GM19463 (cell line): Measurements from ENCODE around the gene PLA2G4C.
"Not testable (repeated sequence)": the region's sequence is repeated elsewhere in the genome, so short reads cannot be mapped to it uniquely, and the experiment has no call there.

Experiments
- ATAC-seq: cut with Tn5 transposase; IDR thresholded peaks from one replicate; pipeline ENCODE4 v1.9.1; 2021; ENCODE audit warnings: mild to moderate bottlenecking, moderate library complexity; ENCODE audit not compliant: unreplicated experiment

PLA2G4C gene

DNA sequence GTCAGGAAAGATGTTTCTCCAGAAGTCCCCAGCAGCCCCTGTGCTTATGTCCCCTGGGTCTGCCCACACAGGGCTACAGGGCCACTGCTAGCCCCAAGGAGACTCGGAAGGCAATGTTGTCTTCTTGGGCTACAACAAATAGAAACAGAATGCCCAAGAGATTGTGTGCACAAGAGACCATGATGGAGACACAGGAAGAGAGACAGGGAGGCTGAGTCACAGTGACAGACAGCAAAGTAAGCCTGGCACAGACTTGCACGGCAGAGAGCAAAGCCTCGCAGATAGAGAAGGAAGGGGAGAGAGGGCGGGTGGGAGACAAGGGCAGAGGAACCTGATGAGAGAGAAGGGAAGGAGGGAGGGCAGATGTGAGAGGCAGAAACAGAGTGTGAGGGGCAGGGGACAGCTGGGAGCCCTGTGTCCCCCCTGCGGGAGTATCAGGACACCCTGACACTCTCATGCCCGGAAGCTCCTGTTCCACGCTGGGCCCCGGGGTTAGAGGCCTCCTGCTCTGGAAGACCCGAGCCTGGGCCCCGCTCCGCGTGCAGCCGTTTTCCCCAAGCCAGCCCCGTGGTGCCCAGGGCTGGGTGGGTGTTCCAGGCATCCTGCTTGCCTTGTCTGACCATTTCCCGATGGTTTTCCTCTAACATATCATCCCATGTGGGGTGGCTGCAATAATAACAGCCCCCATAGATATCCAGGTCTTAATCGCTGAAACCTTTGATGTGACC lies 2.7 kb upstream of the PLA2G4C start:
- no peak for ATAC-seq

DNA sequence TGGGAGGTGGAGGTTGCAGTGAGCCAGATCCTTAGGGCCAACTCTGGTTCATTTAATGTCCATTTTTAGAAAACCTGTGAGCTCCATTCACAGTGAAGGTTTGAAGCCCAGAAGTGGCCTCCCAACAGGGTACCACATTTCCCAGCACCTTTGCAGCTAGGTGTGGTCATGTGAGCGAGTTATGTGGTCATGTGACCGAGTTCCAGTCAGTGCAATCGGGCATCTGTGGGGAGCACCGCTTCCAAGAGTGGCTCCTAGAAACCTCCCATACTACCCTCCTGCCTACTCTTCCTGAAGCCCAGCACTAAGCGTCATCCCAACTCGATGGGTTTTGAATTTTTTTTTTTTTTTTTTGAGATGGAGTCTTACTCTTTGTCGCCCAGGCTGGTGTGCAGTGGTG lies 663 bp upstream of the PLA2G4C start:
- no peak for ATAC-seq

- no peak for ATAC-seq
Measured at GRCh38 chr19:48108997-48109782, 1.4 kb downstream of the PLA2G4C start.

DNA sequence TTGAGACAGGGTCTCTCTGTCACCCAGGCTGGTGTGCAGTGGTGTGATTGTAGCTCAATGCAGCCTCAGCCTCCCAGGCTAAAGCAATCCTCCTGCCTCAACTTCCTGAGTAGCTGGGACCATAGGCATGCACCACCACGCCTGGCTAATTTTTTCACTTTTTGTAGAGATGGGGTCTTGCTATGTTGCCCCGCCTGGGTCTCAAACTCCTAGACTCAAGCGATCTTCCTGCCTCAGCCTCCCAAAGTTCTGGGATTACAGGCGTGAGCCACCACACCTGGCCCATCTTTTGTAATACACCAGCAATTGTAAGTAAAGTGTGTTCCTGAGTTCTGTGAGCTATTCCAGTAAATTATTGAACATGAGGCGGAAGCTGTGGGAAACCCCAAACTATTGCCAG lies 6.7 kb downstream of the PLA2G4C start:
- no peak for ATAC-seq

DNA sequence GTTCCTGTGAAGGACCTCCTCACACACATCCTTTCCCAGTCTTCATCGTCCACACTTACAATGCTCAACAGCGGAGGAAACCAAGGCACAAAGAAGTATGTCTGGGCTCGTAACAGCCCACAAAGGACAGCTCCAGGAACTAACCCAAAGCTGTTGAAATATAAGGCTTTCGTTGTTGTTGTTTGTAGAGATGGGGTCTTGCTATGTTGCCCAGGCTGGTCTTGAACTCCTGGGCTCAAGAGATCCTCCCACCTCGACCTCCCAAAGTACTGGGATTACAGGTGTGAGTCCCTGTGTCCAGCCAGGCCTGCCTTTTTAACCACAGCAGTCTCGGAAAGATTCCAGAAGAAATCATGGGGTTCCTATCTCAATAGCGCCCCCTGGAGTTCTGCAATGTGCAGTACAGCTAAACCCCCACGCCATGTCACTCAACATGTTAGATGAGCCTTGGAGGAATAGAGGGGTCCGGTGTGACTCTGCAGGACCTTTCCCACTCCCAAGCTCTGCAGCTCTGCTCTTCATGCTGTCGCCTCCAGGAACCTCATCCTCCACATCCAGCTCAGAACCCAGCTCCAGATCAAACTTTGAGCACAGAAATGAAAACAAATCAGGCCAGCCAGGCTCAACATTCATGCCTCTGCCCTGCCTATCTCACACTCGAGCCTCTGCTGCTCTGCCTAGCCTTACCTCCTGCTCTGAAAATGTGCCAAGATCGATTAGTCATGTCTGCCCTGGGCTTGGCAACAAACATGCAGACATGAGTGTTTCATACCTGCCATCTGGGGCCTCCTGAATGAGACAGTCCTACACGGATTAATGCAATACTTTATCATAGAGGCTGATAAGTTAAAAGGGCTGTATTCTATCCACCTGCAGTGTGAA lies 7.5 kb downstream of the PLA2G4C start:
- no peak for ATAC-seq

GRCh38 chr19:48095612-48096175 lies 14.9 kb downstream of the PLA2G4C start:
- no peak for ATAC-seq

DNA sequence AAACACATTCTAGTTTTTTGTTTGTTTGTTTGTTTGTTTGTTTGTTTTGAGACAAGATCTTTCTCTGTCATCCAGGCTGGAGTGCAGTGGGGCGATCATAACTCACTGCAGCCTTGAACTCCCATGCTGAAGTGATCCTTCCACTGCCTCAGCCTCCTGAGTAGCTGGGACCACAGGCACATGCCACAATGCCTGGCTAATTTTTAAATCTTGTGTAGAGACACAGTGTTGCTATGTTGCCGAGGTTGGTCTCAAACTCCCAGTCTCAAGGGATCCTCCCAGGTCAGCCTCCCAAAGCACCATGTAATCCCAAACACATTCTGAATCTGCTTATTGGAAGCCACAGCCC lies 15.8 kb downstream of the PLA2G4C start:
- no peak for ATAC-seq

GRCh38 chr19:48094129-48094854 lies 16.3 kb downstream of the PLA2G4C start:
- ATAC-seq = no peak

GRCh38 chr19:48091111-48091718 lies 19.4 kb downstream of the PLA2G4C start:
- not testable (repeated sequence) for ATAC-seq

DNA sequence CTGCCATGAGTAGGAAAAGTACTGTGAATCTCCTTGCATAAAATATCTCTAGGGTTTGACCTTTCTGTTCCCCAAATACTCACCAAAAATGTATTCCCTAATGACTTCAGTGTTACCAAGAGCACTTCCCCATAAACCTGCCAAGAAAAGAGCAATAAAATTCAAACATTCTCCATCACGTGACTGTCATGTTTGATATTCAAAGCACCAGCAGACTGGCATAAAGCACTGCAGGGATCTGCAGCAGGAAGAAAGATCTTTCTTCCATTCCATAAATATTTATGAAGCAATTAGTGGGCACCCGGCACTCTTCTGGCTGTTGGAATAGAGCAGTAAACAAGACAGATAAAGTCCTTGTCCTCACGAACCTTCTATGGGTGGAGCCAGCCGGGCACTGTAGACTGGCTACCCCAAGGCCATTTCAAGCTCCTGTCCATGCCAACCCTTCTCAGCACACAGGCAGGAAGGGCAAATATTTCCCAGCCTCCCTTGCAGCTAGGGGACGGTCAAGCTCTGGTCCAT lies 20.3 kb downstream of the PLA2G4C start:
- ATAC-seq = no peak

DNA sequence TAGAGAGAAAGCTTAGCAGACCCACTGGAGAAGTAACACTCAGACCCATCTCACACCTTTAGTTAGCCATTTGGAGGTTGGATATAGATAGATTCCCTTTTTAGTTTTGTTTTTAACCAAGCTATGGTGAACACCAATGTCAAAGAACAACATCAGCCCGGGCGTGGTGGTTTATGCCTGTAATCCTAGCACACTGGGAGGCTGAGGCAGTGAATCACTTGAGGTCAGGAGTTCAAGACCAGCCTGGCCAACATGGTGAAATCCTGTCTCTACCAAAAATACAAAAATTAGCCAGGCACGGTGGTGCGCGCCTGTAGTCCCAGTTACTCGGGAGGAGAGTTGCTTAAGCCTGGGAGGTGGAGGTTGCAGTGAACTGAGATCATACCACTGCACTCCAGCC lies 21.6 kb downstream of the PLA2G4C start:
- not testable (repeated sequence) for ATAC-seq

DNA sequence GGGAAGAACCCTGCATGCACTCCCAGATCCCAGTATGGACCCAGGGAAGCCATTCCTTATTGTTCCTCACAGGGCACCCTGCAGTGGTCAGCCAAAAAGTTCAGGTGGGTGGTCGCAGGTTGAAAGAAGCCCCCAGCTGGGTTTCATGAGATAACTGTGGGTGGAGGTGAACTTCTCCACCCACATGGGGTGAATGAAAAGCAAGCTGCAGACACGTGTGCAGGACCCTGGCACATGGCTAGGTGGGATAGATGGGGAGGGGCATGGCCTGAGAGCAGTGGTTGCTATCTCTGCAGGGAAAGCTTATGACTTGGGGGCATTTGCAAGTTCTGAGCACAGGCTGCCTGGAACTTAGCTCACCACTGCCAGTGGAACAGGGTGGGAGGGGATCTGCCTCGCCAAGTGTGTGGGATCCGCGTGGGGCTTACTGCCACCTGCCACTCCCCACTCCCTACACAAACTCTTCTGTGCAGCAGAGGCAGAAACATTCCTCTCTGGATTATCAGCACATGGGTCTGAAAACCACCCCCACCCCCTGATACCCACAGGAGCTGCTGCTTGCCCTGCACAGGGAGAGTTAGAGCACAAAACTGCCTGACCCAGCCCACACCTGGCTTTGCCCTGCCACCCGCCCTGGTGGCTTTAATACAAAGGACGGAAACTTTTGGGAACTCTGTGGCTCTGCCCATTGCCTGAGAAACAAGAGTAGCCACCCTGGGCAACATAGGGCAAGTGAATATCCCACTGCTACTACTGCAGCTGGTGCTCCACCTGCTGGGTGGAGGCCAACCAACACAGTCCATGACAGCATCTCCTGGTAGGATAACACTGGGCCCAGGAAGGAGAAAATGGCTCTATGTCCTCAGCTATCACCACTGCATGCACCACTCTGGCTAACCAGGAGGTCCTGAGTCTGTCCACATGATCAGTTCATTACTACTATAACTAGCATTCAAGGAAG lies 24.4 kb downstream of the PLA2G4C start:
- no peak for ATAC-seq

DNA sequence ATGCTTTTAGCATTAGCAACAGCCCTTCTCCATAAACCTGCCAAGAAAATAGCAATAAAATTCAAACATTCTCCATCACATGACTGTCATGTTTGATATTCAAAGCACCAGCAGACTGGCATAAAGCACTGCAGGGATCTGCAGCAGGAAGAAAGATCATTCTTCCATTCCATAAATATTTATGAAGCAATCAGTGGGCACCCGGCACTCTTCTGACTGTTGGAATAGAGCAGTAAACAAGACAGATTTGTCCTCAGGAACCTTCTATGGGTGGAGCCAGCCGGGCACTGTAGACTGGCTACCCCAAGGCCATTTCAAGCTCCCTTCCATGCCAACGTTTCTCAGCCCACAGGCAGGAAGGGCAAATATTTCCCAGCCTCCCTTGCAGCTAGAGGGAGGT lies 25.5 kb downstream of the PLA2G4C start:
- ATAC-seq = no peak

DNA sequence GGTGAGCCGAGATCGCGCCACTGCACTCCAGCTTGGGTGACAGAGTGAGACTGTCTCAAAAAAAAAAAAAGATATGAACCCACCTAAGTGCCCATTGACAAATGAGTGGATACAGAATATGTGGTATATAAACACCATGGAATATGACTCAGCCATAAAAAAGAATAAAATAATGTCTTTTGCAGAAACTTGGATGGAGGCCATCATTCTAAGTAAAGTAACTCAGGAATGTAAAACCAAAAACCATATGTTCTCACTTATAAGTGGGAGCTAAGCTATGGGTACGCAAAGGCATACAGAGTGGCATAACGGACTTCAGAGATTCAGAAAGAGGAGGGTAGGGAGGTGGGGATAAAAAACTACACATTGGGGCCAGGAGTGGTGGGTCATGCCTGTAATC lies 29.5 kb downstream of the PLA2G4C start:
- no peak for ATAC-seq

- ATAC-seq = not testable (repeated sequence)
Measured at GRCh38 chr19:48070177-48070769, 40.3 kb downstream of the PLA2G4C start.

DNA sequence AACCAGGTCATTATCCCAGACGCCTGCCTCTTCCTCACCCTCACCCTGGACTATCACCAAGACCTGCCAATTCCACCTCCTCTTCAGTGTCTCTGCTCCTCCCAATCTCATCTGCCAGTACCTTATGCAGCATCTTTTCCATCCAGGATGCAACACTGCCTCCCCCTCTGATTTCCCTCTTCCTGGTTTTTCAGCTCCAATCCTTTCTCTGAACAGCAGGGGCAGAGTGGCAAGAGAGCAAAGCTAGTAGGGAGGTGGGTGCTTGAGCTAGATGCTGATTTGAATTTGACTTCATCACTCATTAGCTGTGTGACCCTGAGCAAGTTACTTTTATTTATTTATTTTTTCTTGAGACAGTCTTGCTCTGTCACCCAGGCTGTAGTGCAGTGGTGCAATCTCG lies 41.2 kb downstream of the PLA2G4C start:
- ATAC-seq = no peak

DNA sequence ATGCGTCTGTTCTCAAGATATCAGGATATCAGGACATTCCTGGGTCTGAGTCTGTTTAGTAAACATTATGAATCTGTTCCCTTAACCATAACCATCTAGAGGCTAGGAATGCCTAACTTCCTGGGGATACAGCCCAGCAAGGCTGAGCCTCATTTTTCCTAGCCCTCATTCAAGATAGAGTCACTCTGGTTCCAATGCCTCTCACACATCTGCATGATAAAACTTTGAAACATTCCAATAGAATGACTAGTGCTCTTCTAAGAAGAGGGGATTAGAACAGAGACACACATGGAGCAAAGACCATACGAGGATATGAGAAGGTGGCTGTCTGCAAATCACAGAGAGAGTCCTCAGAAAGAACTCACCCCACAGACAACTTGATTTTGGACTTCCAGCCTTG lies 46.1 kb downstream of the PLA2G4C start:
- no peak for ATAC-seq
